Astrocyte (in vitro differentiated cells and primary cell): ENCODE data around the gene CPNE2.

Experiments used
- CTCF ChIP-seq: IDR thresholded peaks from 2 replicates; pipeline ENCODE4 v1.5.1; 2011; ENCODE audit warnings: low read depth, mild to moderate bottlenecking, inconsistent platforms, low read length, moderate library complexity; ENCODE audit not compliant: insufficient read depth
- EZH2 ChIP-seq: IDR thresholded peaks from 2 replicates; pipeline ENCODE4 v1.6.1; 2012; ENCODE audit warnings: mild to moderate bottlenecking, low read length, inconsistent platforms; ENCODE audit not compliant: insufficient read depth

GRCh38 chr16:57186872-57187854, 94.8 kb downstream of the CPNE2 start:
- TF ChIP-seq CTCF (no peak), EZH2 (no peak)
